ENCODE data around the gene WWC2.

The WWC2 gene

GRCh38 chr4:183098723-183099536, at the start of gene WWC2:
Gene WWC2 (plus strand): TSS chr4:183099257. CDS start chr4:183099492, 235 bp downstream.
- H3K4me3 ChIP-seq (ENCODE audit: low read depth, low read length): peak within 1 kb of the TSS; percentile 73
- peak; percentile 95 for DNase-seq (ENCODE audit: low read depth, low spot score)
- TF ChIP-seq, protein P1, sequence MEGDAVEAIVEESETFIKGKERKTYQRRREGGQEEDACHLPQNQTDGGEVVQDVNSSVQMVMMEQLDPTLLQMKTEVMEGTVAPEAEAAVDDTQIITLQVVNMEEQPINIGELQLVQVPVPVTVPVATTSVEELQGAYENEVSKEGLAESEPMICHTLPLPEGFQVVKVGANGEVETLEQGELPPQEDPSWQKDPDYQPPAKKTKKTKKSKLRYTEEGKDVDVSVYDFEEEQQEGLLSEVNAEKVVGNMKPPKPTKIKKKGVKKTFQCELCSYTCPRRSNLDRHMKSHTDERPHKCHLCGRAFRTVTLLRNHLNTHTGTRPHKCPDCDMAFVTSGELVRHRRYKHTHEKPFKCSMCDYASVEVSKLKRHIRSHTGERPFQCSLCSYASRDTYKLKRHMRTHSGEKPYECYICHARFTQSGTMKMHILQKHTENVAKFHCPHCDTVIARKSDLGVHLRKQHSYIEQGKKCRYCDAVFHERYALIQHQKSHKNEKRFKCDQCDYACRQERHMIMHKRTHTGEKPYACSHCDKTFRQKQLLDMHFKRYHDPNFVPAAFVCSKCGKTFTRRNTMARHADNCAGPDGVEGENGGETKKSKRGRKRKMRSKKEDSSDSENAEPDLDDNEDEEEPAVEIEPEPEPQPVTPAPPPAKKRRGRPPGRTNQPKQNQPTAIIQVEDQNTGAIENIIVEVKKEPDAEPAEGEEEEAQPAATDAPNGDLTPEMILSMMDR (IDR thresholded peaks at IDR 0.05; ENCODE audit: low read depth, low read length): no peak
- in situ Hi-C loops (cut with HindIII; ENCODE audit: low sequenced_read_pairs): no loop called here

DNA sequence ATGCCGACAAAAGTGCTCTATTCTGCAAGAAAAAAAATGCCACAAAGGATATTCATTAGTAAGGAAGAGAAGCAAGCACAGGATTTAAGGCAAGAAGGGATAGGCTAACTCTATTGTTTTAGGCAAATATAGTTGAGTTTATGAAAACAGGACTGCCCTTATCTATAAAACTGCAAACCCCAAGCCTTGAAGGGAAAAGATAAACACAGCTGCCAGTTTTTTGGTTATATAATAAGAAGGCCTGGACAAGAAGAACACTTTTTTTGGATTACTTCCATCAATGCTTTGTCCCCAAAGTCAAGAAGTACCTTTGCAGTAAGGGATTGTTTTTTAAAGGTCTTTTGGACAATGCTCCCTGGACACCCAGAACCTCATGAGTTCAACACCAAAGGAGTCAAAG, 45.4 kb upstream of the WWC2 start:
- in situ Hi-C loops (cut with HindIII; ENCODE audit: low sequenced_read_pairs): no loop called here
- no peak overlapping the region for H3K4me3 ChIP-seq (ENCODE audit: low read depth, low read length)
- TF ChIP-seq, protein P1 (IDR thresholded peaks at IDR 0.05; ENCODE audit: low read depth, low read length): no peak
- DNase-seq (ENCODE audit: low read depth, low spot score): no peak

DNA sequence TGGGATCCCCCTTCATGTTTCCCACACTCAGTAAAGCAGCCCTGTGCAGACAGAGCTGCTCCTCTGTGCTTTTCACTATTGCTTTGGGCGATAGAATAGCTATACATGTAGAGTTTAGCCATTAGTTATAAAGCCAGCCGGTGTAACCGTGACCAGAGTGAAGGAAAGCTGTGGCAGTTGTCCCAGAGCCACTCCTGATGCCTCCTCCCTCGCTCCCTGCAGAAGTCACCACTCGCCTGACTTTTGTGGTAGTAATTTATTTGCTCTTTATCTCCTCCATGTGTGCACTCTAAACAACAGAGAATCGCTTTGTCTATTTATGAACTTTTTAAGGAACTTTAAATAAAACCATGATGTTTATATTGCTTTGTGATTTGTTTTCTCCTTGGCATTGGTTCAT, 41.8 kb upstream of the WWC2 start:
- DNase-seq (ENCODE audit: low read depth, low spot score): no peak
- no peak overlapping the region for H3K4me3 ChIP-seq (ENCODE audit: low read depth, low read length)
- TF ChIP-seq, protein P1 (IDR thresholded peaks at IDR 0.05; ENCODE audit: low read depth, low read length): no peak
- in situ Hi-C loops (cut with HindIII; ENCODE audit: low sequenced_read_pairs): no loop called here

GRCh38 chr4:183059797-183060196, 39.3 kb upstream of the WWC2 start:
- in situ Hi-C loops (cut with HindIII; ENCODE audit: low sequenced_read_pairs): no loop called here
- no peak for DNase-seq (ENCODE audit: low read depth, low spot score)
- TF ChIP-seq, protein P1 (IDR thresholded peaks at IDR 0.05; ENCODE audit: low read depth, low read length): no peak
- H3K4me3 ChIP-seq (ENCODE audit: low read depth, low read length): no peak overlapping the region

GRCh38 chr4:183068502-183068901, 30.6 kb upstream of the WWC2 start:
- DNase-seq (ENCODE audit: low read depth, low spot score): no peak
- TF ChIP-seq, protein P1 (IDR thresholded peaks at IDR 0.05; ENCODE audit: low read depth, low read length): no peak
- H3K4me3 ChIP-seq (ENCODE audit: low read depth, low read length): no peak overlapping the region
- in situ Hi-C loops (cut with HindIII; ENCODE audit: low sequenced_read_pairs): no loop called here

DNA sequence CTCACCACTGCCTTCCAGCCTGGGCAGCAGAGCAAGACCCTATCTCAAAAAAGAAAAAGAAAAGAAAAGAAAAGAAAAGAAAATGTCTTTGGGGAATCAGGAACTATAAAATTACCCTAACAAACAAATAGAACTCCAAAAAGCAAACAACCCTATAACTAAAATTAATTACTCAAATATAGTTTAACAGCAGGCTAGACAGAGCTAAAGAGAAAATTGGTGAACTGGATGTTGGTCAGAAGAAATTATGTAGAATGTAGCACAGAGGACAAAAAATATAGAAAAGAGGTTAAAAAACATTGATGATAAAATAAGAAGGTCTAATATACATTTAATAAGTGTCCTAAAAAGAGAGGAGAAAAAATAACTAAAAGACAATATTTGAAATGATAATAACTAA, 27.8 kb upstream of the WWC2 start:
- TF ChIP-seq, protein P1 (IDR thresholded peaks at IDR 0.05; ENCODE audit: low read depth, low read length): no peak
- in situ Hi-C loops (cut with HindIII; ENCODE audit: low sequenced_read_pairs): no loop called here
- no peak for DNase-seq (ENCODE audit: low read depth, low spot score)
- H3K4me3 ChIP-seq (ENCODE audit: low read depth, low read length): no peak overlapping the region
